GM13977 (cell line): ENCODE data around the gene FAXDC2.

Source experiments
- DNase-seq: peaks from one replicate; pipeline ENCODE4 v3.0.0; 2012; ENCODE audit warnings: low spot score
- CTCF ChIP-seq: IDR thresholded peaks from 2 replicates; pipeline ENCODE4 v1.5.1; 2012; ENCODE audit warnings: mild to moderate bottlenecking, control low read depth; ENCODE audit not compliant: insufficient read depth; ENCODE audit errors: extremely low read depth, missing control alignments
- in situ Hi-C: fragments of 300-500 bp; cut with MboI; formaldehyde crosslinking; loops from one replicate; pipeline ENCODE4 v1.12.0; 2022; ENCODE audit warnings: low sequenced_read_pairs, low pct_unique_long_range_greater_than_20kb, mixed read lengths, inconsistent platforms; ENCODE audit not compliant: unreplicated experiment

FAXDC2 gene

GRCh38 chr5:154831451-154831850 lies 19.0 kb downstream of the FAXDC2 start:
- in situ Hi-C loops: no loop called here
- no peak for DNase-seq

GRCh38 chr5:154830596-154830995 lies 19.8 kb downstream of the FAXDC2 start:
- TF ChIP-seq CTCF: no peak
- in situ Hi-C loops: no loop called here
- DNase-seq: no peak

More at GRCh38 chr5:154831451-154831850, 19.0 kb downstream of the FAXDC2 start:
- TF ChIP-seq CTCF: no peak

- TF ChIP-seq CTCF: no peak
- no peak for DNase-seq
- in situ Hi-C loops: no loop called here
Observed at GRCh38 chr5:154830219-154830595, 20.2 kb downstream of the FAXDC2 start.

- in situ Hi-C loops: no loop called here
- no peak for TF ChIP-seq CTCF
Observed at GRCh38 chr5:154829589-154830218, 20.7 kb downstream of the FAXDC2 start.

GRCh38 chr5:154829181-154829588 lies 21.2 kb downstream of the FAXDC2 start:
- TF ChIP-seq CTCF: no peak
- in situ Hi-C loops: no loop called here
- no peak for DNase-seq

More at GRCh38 chr5:154829589-154830218, 20.7 kb downstream of the FAXDC2 start:
- no peak for DNase-seq

- TF ChIP-seq CTCF: no peak
- in situ Hi-C loops: no loop called here
- DNase-seq: no peak
Observed at GRCh38 chr5:154824070-154824469, 26.3 kb downstream of the FAXDC2 start.
